GM23338 (cell line): ENCODE results near the gene NCAPH2. TPM values are rescaled to one million over a fixed set of nuclear protein-coding genes. Genes with fewer than 3 reads are reported as not detected.
A peak's percentile ranks its signal among the peaks of the same experiment; 100 is the strongest.

Experiments used
- ATAC-seq: fragments of 200-7000 bp; cut with Tn5 transposase; 3 replicates; pipeline ENCODE4 v1.9.1; 2020
- DNase-seq: peaks from one replicate; pipeline ENCODE4 v3.0.0-alpha.2; 2015; ENCODE audit warnings: low spot score
- H2AFZ ChIP-seq: fragments of 200-600 bp; sonication (generic); 2 replicates; pipeline ENCODE4 v1.8.0; 2016; ENCODE audit warnings: antibody characterized with exemption, mild to moderate bottlenecking, moderate library complexity
- H3F3A ChIP-seq: fragments of 200-600 bp; sonication (generic); replicated peaks from 2 replicates; pipeline ENCODE4 v1.8.0; 2017; ENCODE audit warnings: antibody characterized with exemption, mixed run types, low read depth
- H3K27ac ChIP-seq: fragments of 200-600 bp; sonication (generic); 2 replicates; pipeline ENCODE4 v1.6.1; 2016; ENCODE audit warnings: low read depth
- H3K27me3 ChIP-seq: fragments of 200-600 bp; sonication (generic); 2 replicates; pipeline ENCODE4 v1.8.0; 2016; ENCODE audit warnings: mild to moderate bottlenecking, mixed run types, moderate library complexity; ENCODE audit not compliant: insufficient read depth
- H3K36me3 ChIP-seq: fragments of 200-600 bp; sonication (generic); 2 replicates; pipeline ENCODE4 v1.8.0; 2016; ENCODE audit warnings: mild to moderate bottlenecking; ENCODE audit not compliant: insufficient read depth
- H3K4me1 ChIP-seq: fragments of 200-600 bp; sonication (generic); 2 replicates; pipeline ENCODE4 v1.8.0; 2016; ENCODE audit warnings: mild to moderate bottlenecking, moderate library complexity; ENCODE audit not compliant: insufficient read depth
- H3K4me2 ChIP-seq: fragments of 200-600 bp; sonication (generic); 2 replicates; pipeline ENCODE4 v1.7.1; 2017; ENCODE audit warnings: mixed run types
- H3K4me3 ChIP-seq: fragments of 200-600 bp; sonication (generic); 2 replicates; pipeline ENCODE4 v1.6.1; 2016; ENCODE audit warnings: mixed run types
- H3K79me2 ChIP-seq: fragments of 200-600 bp; sonication (generic); replicated peaks from 2 replicates; pipeline ENCODE4 v1.8.0; 2017; ENCODE audit warnings: mild to moderate bottlenecking; ENCODE audit not compliant: insufficient read depth
- H3K9me2 ChIP-seq: fragments of 200-600 bp; sonication (generic); 2 replicates; pipeline ENCODE4 v1.8.0; 2017; ENCODE audit not compliant: insufficient read depth
- H4K20me1 ChIP-seq: fragments of 200-600 bp; sonication (generic); replicated peaks from 2 replicates; pipeline ENCODE4 v1.8.0; 2017; ENCODE audit warnings: mild to moderate bottlenecking; ENCODE audit not compliant: insufficient read depth
- H3K27ac Mint-ChIP-seq: 2 replicates; pipeline ENCODE4 v1.8.0; 2020; ENCODE audit warnings: inconsistent platforms, mild to moderate bottlenecking, moderate library complexity, mixed read lengths
- H3K27me3 Mint-ChIP-seq: 3 replicates; pipeline ENCODE4 v1.8.0; 2022; ENCODE audit warnings: low read depth, mild to moderate bottlenecking, moderate library complexity, mixed read lengths, inconsistent platforms; ENCODE audit not compliant: insufficient read depth, poor library complexity
- H3K36me3 Mint-ChIP-seq: 3 replicates; pipeline ENCODE4 v1.8.0; 2021; ENCODE audit warnings: low read depth, mild to moderate bottlenecking, inconsistent platforms, moderate library complexity, mixed read lengths
- H3K4me1 Mint-ChIP-seq: 3 replicates; pipeline ENCODE4 v1.8.0; 2020; ENCODE audit warnings: mild to moderate bottlenecking, inconsistent platforms, mixed read lengths
- H3K4me3 Mint-ChIP-seq: 3 replicates; pipeline ENCODE4 v1.8.0; 2021; ENCODE audit warnings: moderate library complexity, mild to moderate bottlenecking, inconsistent platforms, mixed read lengths
- H3K9me3 Mint-ChIP-seq: 3 replicates; pipeline ENCODE4 v1.8.0; 2020; ENCODE audit warnings: moderate library complexity, mild to moderate bottlenecking, inconsistent platforms, mixed read lengths
- CREB1 ChIP-seq: fragments of 250-450 bp; sonication (Bioruptor Pico); IDR thresholded peaks from 2 replicates; pipeline ENCODE4 v1.5.0; 2020; ENCODE audit warnings: low read depth, mild to moderate bottlenecking, moderate library complexity
- CTCF ChIP-seq, 2 experiments: fragments of 200-600 bp in 1 of 2; sonication (generic) in 1 of 2; conservative IDR thresholded peaks; 2 replicates each; pipeline versions ENCODE4 v1.5.1 to v1.6.1; 2016 to 2017; ENCODE audit warnings: antibody characterized with exemption in 2 of 2, low read depth in 2 of 2, mild to moderate bottlenecking in 2 of 2, moderate library complexity in 1 of 2
- ETS1 ChIP-seq: IDR thresholded peaks from 2 replicates; pipeline ENCODE4 v1.6.1; 2016; ENCODE audit warnings: antibody characterized with exemption
- EZH2 ChIP-seq: fragments of 200-600 bp; sonication (generic); IDR thresholded peaks from one replicate; pipeline ENCODE4 v1.8.0; 2017; ENCODE audit warnings: antibody characterized with exemption, mild to moderate bottlenecking, low read depth; ENCODE audit not compliant: unreplicated experiment
- EZH2phosphoT487 ChIP-seq: fragments of 200-600 bp; sonication (generic); IDR thresholded peaks from one replicate; pipeline ENCODE4 v1.8.1; 2018; ENCODE audit warnings: antibody characterized with exemption; ENCODE audit not compliant: unreplicated experiment
- JUNB ChIP-seq: IDR thresholded peaks from one replicate; pipeline ENCODE4 v1.6.1; 2016; ENCODE audit warnings: antibody characterized with exemption; ENCODE audit not compliant: unreplicated experiment
- NANOG ChIP-seq: IDR thresholded peaks from 2 replicates; pipeline ENCODE4 v1.6.1; 2016; ENCODE audit warnings: antibody characterized with exemption, borderline replicate concordance
- POLR2AphosphoS5 ChIP-seq: IDR thresholded peaks from 2 replicates; pipeline ENCODE4 v1.6.1; 2016; ENCODE audit warnings: antibody characterized with exemption, low read depth
- REST ChIP-seq: IDR thresholded peaks from one replicate; pipeline ENCODE4 v1.6.1; 2018; ENCODE audit warnings: antibody characterized with exemption; ENCODE audit not compliant: unreplicated experiment
- STAT1 ChIP-seq: IDR thresholded peaks from one replicate; pipeline ENCODE4 v1.6.1; 2016; ENCODE audit warnings: antibody characterized with exemption; ENCODE audit not compliant: unreplicated experiment
- ZNF114 ChIP-seq: fragments of 250-450 bp; sonication (Bioruptor Pico); IDR thresholded peaks from 2 replicates; pipeline ENCODE4 v1.5.0; 2020; ENCODE audit warnings: mild to moderate bottlenecking, moderate library complexity
- ZNF331 ChIP-seq: fragments of 250-450 bp; sonication (Bioruptor Pico); IDR thresholded peaks from 2 replicates; pipeline ENCODE4 v1.5.0; 2020; ENCODE audit warnings: low read depth, mild to moderate bottlenecking, moderate library complexity
- ZNF462 ChIP-seq: fragments of 250-450 bp; sonication (Bioruptor Pico); IDR thresholded peaks from 2 replicates; pipeline ENCODE4 v1.5.0; 2020; ENCODE audit warnings: mild to moderate bottlenecking, moderate library complexity
- polyA plus RNA-seq: library from polyadenylated mRNA; unstranded; fragments of >200 nt; fragmentation: Nextera tagmentation; extraction: Ambion mirVana; gene quantifications from 2 replicates; pipeline ENCODE4 v1.2.1, GENCODE V29; 2016
- total RNA-seq: library from RNA; depleted of rRNA; stranded (reverse); fragments of >200 nt; shearing (Covaris generic); gene quantifications from 2 replicates; pipeline ENCODE4 v1.2.3, GENCODE V29; 2014

NCAPH2 gene
- total and polyA plus RNA-seq, 2 experiments from 2014 or later: 52.2 to 76.1 TPM

GRCh38 chr22:50524676-50525103, 16.7 kb downstream of the NCAPH2 start:
- Histone ChIP-seq H3K9me2 (no peaks in the 10 kb centered on the region), H4K20me1 (no peaks in the 10 kb centered on the region; the same call in 1 of the 2 replicates), H3K27me3 (peaks cover 31% of the 10 kb centered on the region), H3K79me2 (no peaks in the 10 kb centered on the region), H3K36me3 (no peaks in the 10 kb centered on the region; the same call in 1 of the 2 replicates), H2AFZ (no peak overlapping the region; the same call in 1 of the 2 replicates), H3K4me3 (peak overlapping the region; percentile 84), H3K27ac (no peak overlapping the region), H3K4me2 (peak overlapping the region; percentile 94), H3K4me1 (no peaks in the 10 kb centered on the region; the same call in 1 of the 2 replicates), H3F3A (peaks cover 4% of the 10 kb centered on the region)
- peaks cover 11% of the 10 kb centered on the region for H3K4me1 Mint-ChIP-seq
- ATAC-seq: no peak
- peaks cover 4% of the 10 kb centered on the region; the same call in 2 of the 3 replicates for H3K9me3 Mint-ChIP-seq
- H3K4me3 Mint-ChIP-seq: peak overlapping the region; percentile 89
- peaks cover 36% of the 10 kb centered on the region for H3K27me3 Mint-ChIP-seq
- TF ChIP-seq CTCF (conservative IDR thresholded peaks at IDR 0.05; ENCODE audit: low read depth in 2 of 2) (no peak), EZH2phosphoT487 (no peak), ZNF331 (no peak), NANOG (no peak), ZNF462 (CRISPR knock-in tag) (no peak), POLR2AphosphoS5 (no peak), ETS1 (no peak), STAT1 (no peak), JUNB (no peak), REST (no peak), ZNF114 (CRISPR knock-in tag) (no peak), CREB1 (CRISPR knock-in tag) (no peak), EZH2 (no peak)
- DNase-seq: no peak
- peaks cover 13% of the 10 kb centered on the region for H3K36me3 Mint-ChIP-seq
- H3K27ac Mint-ChIP-seq: peak overlapping the region; percentile 78
